Sciatic nerve (tissue), 2 donors: ENCODE results near the gene LST1. TPM values are rescaled to one million over a fixed set of nuclear protein-coding genes. Genes with fewer than 3 reads are reported as not detected.
"Not testable (repeated sequence)": the region's sequence is repeated elsewhere in the genome, so short reads cannot be mapped to it uniquely, and the experiment has no call there.

ENCODE experiments used
- ATAC-seq: fragments of 200-7000 bp; cut with Tn5 transposase; one replicate; pipeline ENCODE4 v1.9.1; 2020; ENCODE audit warnings: mild to moderate bottlenecking, moderate library complexity
- DNase-seq: peaks from one replicate; pipeline ENCODE4 v3.0.0-alpha.2; 2020; ENCODE audit warnings: low spot score
- intact Hi-C: fragments of 100-400 bp; cut with DNase I; formaldehyde crosslinking; loops from one replicate; pipeline ENCODE4 v1.14.2; 2022
- total RNA-seq: library from RNA; stranded (reverse); fragmentation: NEBNext Ultra II Directional; extraction: Animal tissue kit (Norgen Biotek cat#: 25700); gene quantifications from one replicate; pipeline ENCODE4 v1.2.1, GENCODE V29; 2021
- donor health status: DM: no; HTN: no; CAD: no.
- donor health status: DM: no; HTN: no; CAD: no.

LST1 gene
- total RNA-seq, 1 donor from 2014 or later, result 17.7 TPM

GRCh38 chr6:31578184-31579118, 7.6 kb upstream of the LST1 start:
- intact Hi-C loops, result no loop called here
- no peak for DNase-seq
- no peak for ATAC-seq

DNA sequence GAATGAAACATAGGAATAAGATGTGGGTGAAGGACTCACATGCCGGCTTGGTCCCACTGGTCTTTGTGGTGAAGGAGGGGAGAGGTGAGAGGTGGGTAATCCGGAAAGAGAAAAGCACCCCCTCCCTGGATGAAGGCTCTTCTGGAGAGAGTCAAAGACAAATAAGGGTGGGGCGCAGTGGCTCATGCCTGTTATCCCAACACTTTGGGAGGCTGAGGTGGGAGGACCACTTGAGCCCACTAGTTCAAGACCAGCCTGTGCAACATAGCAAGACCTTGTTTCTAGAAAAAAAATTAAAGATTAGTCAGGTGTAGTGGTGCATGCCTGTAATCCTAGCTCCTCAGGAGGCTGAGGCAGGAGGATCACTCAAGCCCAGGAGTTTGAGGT, 7.0 kb upstream of the LST1 start:
- ATAC-seq (no peak), DNase-seq (no peak)
- intact Hi-C loops, result no loop called here

DNA sequence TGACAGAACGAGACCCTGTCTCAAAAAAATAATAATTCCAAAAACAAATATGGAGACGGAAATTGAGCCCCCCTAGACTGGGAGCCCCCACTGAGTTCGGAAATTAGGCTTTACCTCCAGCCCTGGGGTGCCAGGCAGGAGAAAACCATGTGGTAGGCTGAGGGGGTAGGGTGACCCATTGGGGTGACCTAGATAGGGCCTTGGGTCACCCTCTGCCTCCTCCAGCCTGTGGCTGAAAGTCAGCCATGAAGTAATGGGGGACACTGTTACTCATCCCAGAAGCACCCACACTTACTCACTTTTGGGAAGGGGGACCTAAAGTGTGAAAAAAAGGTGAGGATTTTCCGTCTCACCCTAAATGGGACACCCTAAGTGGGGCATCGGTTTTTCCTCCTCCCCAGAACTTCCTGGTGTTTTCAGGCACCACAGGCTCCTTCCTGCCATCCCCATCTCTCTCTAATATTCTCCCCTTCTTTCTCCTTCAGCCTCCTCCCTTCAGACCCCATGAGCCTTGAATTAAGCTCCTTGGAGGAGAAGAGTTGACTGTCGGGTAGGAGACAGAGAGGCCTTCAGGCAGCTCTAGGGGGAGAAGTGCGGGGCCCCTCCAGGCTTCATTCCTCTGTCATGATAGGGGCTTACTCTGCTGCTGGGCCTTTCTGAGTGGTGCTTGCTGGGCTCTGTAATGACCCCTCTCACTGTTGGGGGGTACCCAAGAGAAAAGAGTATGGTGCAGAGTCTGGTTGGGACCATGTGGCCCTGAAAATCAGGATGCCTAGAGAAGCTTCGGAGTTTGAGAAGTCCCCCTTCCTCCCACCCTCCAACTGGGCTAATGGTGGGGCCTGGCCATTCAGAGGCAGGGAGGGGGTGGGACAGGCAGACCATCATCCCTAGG, 6.3 kb upstream of the LST1 start:
- ATAC-seq (no peak), DNase-seq (no peak)
- intact Hi-C loops, result no loop called here

GRCh38 chr6:31580438-31580740, 5.7 kb upstream of the LST1 start:
- no peak for DNase-seq
- ATAC-seq, result no peak

GRCh38 chr6:31580807-31581433, 5.2 kb upstream of the LST1 start:
- DNase-seq (peak; percentile 92), ATAC-seq (peak; percentile 98)
- intact Hi-C loops, result no loop called here

More at GRCh38 chr6:31580438-31580740, 5.7 kb upstream of the LST1 start:
- intact Hi-C loops, result no loop called here

- DNase-seq (no peak), ATAC-seq (peak; percentile 44)
- intact Hi-C loops, result no loop called here
Observed at GRCh38 chr6:31581434-31582229, 4.4 kb upstream of the LST1 start.

- ATAC-seq (no peak), DNase-seq (no peak)
- intact Hi-C loops, result no loop called here
Observed at GRCh38 chr6:31582230-31582643, 3.8 kb upstream of the LST1 start, which contains the start of gene LTB. LTB (minus strand) TSS chr6:31582424; CDS start chr6:31582417, 7 bp downstream.

- no peak for ATAC-seq
- DNase-seq, result no peak
- intact Hi-C loops, result no loop called here
Observed at GRCh38 chr6:31585491-31585890, 586 bp upstream of the LST1 start.

DNA sequence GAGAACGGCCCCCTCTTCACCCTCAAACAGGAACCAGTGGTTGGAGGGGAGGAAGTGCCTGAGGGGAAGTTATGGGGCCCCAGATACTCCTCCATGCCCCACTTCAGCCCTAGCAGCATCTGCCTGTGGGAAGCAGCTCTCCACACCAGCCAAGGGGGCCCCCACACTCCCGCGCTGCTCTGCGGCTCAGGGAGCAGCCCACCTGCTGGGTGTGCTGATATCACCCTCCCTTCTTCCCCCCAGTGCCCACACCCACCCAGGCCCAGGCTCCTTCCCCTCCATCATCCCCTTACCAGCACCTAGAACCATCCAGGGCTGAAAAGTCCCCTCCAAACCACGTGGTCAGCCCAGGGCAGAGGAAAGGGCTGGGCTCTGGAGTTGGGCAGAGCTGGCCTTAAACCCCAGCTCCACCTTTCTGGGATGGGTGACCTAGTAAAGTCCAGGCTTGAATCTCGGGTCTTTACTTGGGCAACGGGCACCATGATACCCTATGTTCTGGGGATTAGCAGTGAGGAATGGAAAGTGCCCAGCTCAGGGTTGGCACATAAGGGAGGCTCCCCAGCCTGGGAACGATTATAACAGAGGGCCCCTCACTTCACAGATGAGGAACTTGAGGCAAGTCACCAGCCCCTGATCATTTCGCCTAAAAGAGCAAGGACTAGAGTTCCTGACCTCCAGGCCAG, 663 bp downstream of the LST1 start:
- ATAC-seq (peak; percentile 69), DNase-seq (no peak)
- intact Hi-C loops, result no loop called here

DNA sequence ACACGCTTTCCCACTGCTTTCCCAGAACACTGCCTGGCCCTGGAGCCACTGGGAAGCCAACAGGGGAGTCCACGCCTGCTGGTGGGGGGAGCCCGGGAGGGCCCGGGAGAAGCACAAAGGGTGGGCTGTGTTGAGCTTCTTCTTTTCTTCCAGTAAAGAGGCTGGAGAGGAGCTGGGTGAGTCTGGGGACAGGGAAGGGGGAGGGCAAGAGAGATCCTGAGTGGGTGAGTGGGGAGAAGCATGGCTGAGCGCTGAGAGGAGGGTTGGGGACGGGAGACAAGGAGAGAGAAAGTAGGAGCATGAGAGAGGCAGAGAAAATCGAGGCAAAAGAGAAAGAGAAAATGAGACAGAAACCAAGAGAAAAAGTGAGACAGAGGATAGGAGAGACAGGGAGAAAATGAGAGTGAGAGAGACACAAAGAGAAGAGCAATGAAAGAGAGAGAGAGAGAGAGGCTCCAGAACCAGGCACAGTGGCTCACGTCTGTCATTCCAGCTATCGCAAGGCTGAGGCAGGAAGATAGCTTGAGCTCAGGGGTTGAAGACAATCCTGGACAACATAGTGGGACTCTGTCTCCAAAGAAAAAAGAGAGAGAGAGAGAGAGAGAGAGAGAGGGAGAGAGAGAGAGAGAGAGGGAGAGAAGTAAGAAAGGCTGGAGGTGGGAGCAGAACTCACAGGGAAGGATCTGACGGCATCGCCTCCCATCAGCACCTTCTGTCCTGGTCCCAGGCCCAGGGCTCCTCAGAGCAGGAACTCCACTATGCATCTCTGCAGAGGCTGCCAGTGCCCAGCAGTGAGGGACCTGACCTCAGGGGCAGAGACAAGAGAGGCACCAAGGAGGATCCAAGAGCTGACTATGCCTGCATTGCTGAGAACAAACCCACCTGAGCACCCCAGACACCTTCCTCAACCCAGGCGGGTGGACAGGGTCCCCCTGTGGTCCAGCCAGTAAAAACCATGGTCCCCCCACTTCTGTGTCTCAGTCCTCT, 2.0 kb downstream of the LST1 start:
- DNase-seq (no peak), ATAC-seq (no peak)
- intact Hi-C loops, result no loop called here

DNA sequence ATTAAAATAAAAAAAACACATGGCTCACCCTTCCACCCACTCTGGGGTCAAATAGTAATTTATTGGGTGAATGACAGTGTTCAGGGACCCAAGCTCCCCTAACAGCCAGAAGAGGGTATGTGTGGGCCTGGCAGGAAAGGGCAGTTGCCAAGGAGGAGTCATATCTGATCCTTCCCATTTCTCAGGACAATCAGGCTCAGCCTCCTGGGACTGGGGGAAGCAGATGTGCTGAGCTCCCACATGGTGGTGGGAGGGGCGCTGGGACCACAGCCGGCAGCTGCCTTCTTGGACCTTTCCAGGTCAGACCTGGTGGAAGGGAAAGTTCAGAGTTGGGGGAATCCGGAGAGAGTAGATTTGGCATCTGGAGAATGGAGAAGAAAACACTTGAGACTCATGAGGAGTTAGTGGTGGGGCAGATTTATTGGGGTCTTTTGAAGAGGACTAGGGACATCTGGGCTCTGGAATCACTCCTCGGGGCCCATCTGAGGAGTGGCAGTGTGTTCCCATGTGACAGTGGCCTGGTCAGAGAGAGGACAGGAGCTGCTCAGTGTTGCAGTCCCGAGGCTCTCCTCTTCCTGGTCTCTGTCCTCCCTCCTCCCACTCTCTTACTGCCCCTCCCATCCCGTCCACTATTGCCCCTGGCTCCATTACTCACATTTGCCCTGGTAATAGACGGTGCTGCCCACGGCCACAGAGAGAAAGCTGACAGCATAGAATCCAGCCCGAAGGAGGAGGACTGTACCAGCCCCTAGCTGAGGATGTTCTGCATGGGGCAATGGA, 3.0 kb downstream of the LST1 start:
- no peak for DNase-seq
- intact Hi-C loops, result no loop called here
- no peak for ATAC-seq

- ATAC-seq, DNase-seq, intact Hi-C loops: not testable (repeated sequence)
Observed at GRCh38 chr6:31590691-31591090, 4.6 kb downstream of the LST1 start.

DNA sequence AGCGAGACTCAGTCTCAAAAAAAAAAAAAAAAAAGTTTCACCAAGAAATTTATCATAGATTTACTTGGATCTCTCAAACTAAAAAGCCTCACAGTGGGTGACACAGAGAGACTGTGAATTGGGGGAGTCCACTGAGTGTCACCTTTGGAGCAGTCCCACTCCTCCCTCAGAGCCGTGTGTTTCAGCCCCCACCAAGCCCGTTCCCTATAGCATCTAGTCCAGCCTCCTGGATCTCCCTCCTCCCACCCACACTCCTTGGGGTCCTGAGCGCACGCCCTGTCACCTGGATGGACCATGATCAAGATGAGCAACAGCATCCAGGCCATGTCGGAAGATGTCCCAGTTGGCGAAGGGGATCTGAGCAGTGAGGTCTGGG, 6.3 kb downstream of the LST1 start:
- ATAC-seq (no peak), DNase-seq (no peak)
- intact Hi-C loops, result no loop called here

DNA sequence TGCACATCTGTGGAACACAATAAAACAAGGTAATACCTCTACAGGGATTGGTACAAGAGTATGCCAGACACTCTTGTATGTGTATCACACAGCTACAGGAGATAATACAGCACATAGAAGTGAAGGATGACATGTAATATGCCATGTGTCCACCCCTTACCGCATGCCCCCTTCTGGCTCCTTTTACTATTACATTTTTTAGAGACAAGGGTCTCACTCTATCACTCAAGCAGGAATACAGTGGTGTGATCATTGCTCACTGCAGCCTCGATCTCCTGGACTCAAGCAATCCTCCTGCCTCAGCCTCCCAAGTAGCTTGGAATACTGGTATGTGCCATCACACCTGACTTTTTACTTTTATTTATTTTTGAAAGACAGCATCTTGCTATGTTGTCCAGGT, 10.9 kb downstream of the LST1 start:
- ATAC-seq, result peak; percentile 39
- intact Hi-C loops, result no loop called here
- DNase-seq, result no peak

DNA sequence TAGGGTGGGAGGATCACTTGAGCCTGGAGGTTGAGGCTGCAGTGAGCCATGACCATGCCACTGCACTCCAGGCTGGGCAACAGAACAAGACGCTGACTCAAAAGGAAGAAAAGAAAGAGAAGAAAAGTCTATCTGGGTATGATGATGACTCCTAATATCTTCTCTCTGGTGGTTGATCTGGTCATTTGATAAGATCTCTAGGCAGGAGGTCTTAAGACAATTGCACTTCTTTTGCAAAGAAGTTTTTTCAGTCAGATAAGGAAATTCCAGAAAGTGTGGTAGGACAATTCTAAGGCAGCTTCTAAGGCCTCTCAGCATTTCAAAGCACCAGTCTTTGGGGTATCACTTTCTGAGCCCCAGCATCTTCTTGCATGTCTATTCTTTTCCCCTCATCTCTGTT, 21.2 kb downstream of the LST1 start:
- ATAC-seq, result no peak
- intact Hi-C loops, result no loop called here

More for the DNA sequence above, 21.2 kb downstream of the LST1 start:
- no peak for DNase-seq
